ENCODE data around the gene ACSM3. TPM values are rescaled to one million over a fixed set of nuclear protein-coding genes. Genes with fewer than 3 reads are reported as not detected.

The ACSM3 gene
- total and polyA plus RNA-seq, 2 experiments from 2014 or later = 5.7 to 8.7 TPM

DNA sequence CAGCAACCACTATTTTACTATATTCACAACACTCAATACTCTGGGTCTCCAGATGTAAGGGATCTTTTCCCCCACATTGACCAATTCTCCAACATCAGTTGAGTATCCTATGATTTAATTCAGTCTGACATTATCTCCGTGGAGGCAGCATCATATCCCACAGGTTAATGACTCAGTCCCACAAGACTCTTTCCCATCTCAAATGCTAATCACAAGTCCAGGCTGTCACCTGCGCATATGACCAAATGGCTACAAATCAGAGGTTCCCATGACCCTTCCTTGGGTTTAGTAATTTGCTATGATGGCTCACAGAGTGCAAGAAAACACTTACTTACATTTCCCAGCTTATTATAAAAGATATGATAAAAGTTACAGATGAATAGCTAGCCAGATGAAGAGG lies 18.7 kb downstream of the ACSM3 start:
- H3K79me2 ChIP-seq (replicated peaks; ENCODE audit: insufficient read depth) = no peaks in the 10 kb centered on the region
- Mint-ChIP-seq H3K27ac (no peak overlapping the region), H3K9me3 (no peaks in the 10 kb centered on the region), H3K27me3 (ENCODE audit: insufficient read depth, low read depth, poor library complexity) (no peaks in the 10 kb centered on the region), H3K36me3 (ENCODE audit: low read depth) (no peaks in the 10 kb centered on the region), H3K4me3 (no peak overlapping the region), H3K4me1 (no peaks in the 10 kb centered on the region)
- no peaks in the 10 kb centered on the region for H3K9me2 ChIP-seq (ENCODE audit: insufficient read depth)
- H3K4me2 ChIP-seq = no peak overlapping the region
- no peaks in the 10 kb centered on the region for H3K27me3 ChIP-seq (ENCODE audit: insufficient read depth)
- no peaks in the 10 kb centered on the region for H3K36me3 ChIP-seq (ENCODE audit: insufficient read depth)
- DNase-seq (ENCODE audit: low spot score) (no peak), ATAC-seq (no peak)
- TF ChIP-seq STAT1 (IDR thresholded peaks at IDR 0.05; ENCODE audit: unreplicated experiment) (no peak), NANOG (IDR thresholded peaks at IDR 0.05; ENCODE audit: borderline replicate concordance) (no peak)
- H4K20me1 ChIP-seq (replicated peaks; ENCODE audit: insufficient read depth) = no peaks in the 10 kb centered on the region
- no peak overlapping the region for H3K4me3 ChIP-seq
- peaks cover 7% of the 10 kb centered on the region for H3K4me1 ChIP-seq (ENCODE audit: insufficient read depth)
- H3K27ac ChIP-seq (ENCODE audit: low read depth) = no peak overlapping the region
- H3F3A ChIP-seq (replicated peaks; ENCODE audit: low read depth) = no peaks in the 10 kb centered on the region
- no peak overlapping the region for H2AFZ ChIP-seq

DNA sequence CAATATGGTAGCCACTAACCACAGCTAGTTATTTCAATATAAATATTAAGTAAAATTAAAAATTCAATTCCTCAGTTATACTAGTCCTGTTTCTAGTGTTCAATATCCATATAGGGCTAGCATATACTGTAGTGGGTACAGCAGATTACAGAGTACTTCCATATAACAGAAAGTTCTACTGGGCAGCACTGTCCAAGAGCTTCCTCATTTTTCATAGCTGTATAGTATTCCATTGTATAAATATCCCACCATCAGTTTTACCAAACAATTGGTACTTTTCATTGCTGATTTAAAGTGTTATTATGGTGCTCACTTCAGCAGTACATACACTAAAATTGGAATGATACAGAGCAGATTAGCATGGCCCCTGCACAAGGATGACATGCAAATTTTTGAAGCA lies 20.4 kb downstream of the ACSM3 start:
- Histone ChIP-seq H3K4me2 (no peak overlapping the region), H3K36me3 (ENCODE audit: insufficient read depth) (no peaks in the 10 kb centered on the region), H3K27ac (ENCODE audit: low read depth) (no peak overlapping the region), H2AFZ (no peak overlapping the region), H3F3A (replicated peaks; ENCODE audit: low read depth) (no peaks in the 10 kb centered on the region), H4K20me1 (replicated peaks; ENCODE audit: insufficient read depth) (no peaks in the 10 kb centered on the region), H3K79me2 (replicated peaks; ENCODE audit: insufficient read depth) (no peaks in the 10 kb centered on the region), H3K9me2 (ENCODE audit: insufficient read depth) (no peaks in the 10 kb centered on the region), H3K27me3 (ENCODE audit: insufficient read depth) (no peaks in the 10 kb centered on the region), H3K4me3 (no peak overlapping the region), H3K4me1 (ENCODE audit: insufficient read depth) (peaks cover 7% of the 10 kb centered on the region)
- H3K36me3 Mint-ChIP-seq (ENCODE audit: low read depth) = no peaks in the 10 kb centered on the region
- H3K4me1 Mint-ChIP-seq = no peaks in the 10 kb centered on the region
- TF ChIP-seq POLR2AphosphoS5 (IDR thresholded peaks at IDR 0.05; ENCODE audit: low read depth) (no peak), EZH2 (IDR thresholded peaks at IDR 0.05; ENCODE audit: low read depth, unreplicated experiment) (no peak), ZNF331 (CRISPR knock-in tag; IDR thresholded peaks at IDR 0.05; ENCODE audit: low read depth) (no peak), CTCF (conservative IDR thresholded peaks at IDR 0.05; ENCODE audit: low read depth in 2 of 2) (no peak)
- H3K9me3 Mint-ChIP-seq = no peaks in the 10 kb centered on the region
- H3K27ac Mint-ChIP-seq = no peak overlapping the region
- H3K4me3 Mint-ChIP-seq = no peak overlapping the region
- H3K27me3 Mint-ChIP-seq (ENCODE audit: insufficient read depth, low read depth, poor library complexity) = no peaks in the 10 kb centered on the region
- no peak for DNase-seq (ENCODE audit: low spot score)
- no peak for ATAC-seq

DNA sequence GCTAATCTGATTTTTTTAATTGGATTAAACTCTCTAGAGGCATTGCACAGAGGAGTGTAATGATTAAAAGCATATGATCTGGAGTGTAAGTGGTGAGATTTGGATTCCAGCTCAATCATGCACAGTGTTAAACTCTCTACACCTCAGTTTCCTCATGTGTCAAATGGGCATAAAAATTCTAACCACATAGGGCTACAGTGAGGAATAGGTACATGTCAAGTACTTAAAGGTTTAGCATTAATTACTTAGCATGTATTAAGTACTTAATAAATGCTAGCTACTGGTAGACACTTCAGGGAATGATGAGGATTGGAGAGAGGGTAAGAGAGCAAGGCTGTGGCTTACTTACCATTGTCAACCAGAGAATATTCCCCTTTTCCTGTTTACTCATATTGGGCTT lies 25.3 kb downstream of the ACSM3 start:
- no peak for DNase-seq (ENCODE audit: low spot score)
- Mint-ChIP-seq H3K27ac (no peak overlapping the region), H3K4me3 (no peak overlapping the region), H3K9me3 (no peaks in the 10 kb centered on the region), H3K36me3 (ENCODE audit: low read depth) (no peaks in the 10 kb centered on the region), H3K4me1 (peaks cover 11% of the 10 kb centered on the region), H3K27me3 (ENCODE audit: insufficient read depth, low read depth, poor library complexity) (no peaks in the 10 kb centered on the region)
- Histone ChIP-seq H3K9me2 (ENCODE audit: insufficient read depth) (no peaks in the 10 kb centered on the region), H3K79me2 (replicated peaks; ENCODE audit: insufficient read depth) (no peaks in the 10 kb centered on the region), H3F3A (replicated peaks; ENCODE audit: low read depth) (no peaks in the 10 kb centered on the region), H2AFZ (no peak overlapping the region), H3K27ac (ENCODE audit: low read depth) (no peak overlapping the region), H3K4me2 (no peak overlapping the region), H3K4me1 (ENCODE audit: insufficient read depth) (no peaks in the 10 kb centered on the region; the same call in 1 of the 2 replicates), H3K36me3 (ENCODE audit: insufficient read depth) (no peaks in the 10 kb centered on the region), H4K20me1 (replicated peaks; ENCODE audit: insufficient read depth) (no peaks in the 10 kb centered on the region), H3K4me3 (no peak overlapping the region), H3K27me3 (ENCODE audit: insufficient read depth) (no peaks in the 10 kb centered on the region)
- no peak for ATAC-seq
- TF ChIP-seq JUNB (IDR thresholded peaks at IDR 0.05; ENCODE audit: unreplicated experiment) (no peak), EZH2 (IDR thresholded peaks at IDR 0.05; ENCODE audit: low read depth, unreplicated experiment) (no peak), POLR2AphosphoS5 (IDR thresholded peaks at IDR 0.05; ENCODE audit: low read depth) (no peak), EZH2phosphoT487 (IDR thresholded peaks at IDR 0.05; ENCODE audit: unreplicated experiment) (no peak), ZNF331 (CRISPR knock-in tag; IDR thresholded peaks at IDR 0.05; ENCODE audit: low read depth) (no peak), ETS1 (IDR thresholded peaks at IDR 0.05) (no peak), ZNF114 (CRISPR knock-in tag; IDR thresholded peaks at IDR 0.05) (no peak), CREB1 (CRISPR knock-in tag; IDR thresholded peaks at IDR 0.05; ENCODE audit: low read depth) (no peak), CTCF (conservative IDR thresholded peaks at IDR 0.05; ENCODE audit: low read depth in 2 of 2) (no peak)
- TF ChIP-seq, protein P1, sequence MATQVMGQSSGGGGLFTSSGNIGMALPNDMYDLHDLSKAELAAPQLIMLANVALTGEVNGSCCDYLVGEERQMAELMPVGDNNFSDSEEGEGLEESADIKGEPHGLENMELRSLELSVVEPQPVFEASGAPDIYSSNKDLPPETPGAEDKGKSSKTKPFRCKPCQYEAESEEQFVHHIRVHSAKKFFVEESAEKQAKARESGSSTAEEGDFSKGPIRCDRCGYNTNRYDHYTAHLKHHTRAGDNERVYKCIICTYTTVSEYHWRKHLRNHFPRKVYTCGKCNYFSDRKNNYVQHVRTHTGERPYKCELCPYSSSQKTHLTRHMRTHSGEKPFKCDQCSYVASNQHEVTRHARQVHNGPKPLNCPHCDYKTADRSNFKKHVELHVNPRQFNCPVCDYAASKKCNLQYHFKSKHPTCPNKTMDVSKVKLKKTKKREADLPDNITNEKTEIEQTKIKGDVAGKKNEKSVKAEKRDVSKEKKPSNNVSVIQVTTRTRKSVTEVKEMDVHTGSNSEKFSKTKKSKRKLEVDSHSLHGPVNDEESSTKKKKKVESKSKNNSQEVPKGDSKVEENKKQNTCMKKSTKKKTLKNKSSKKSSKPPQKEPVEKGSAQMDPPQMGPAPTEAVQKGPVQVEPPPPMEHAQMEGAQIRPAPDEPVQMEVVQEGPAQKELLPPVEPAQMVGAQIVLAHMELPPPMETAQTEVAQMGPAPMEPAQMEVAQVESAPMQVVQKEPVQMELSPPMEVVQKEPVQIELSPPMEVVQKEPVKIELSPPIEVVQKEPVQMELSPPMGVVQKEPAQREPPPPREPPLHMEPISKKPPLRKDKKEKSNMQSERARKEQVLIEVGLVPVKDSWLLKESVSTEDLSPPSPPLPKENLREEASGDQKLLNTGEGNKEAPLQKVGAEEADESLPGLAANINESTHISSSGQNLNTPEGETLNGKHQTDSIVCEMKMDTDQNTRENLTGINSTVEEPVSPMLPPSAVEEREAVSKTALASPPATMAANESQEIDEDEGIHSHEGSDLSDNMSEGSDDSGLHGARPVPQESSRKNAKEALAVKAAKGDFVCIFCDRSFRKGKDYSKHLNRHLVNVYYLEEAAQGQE (IDR thresholded peaks at IDR 0.05; ENCODE audit: unreplicated experiment) = no peak
